ENCODE measurements around the gene SPATA46. TPM values are rescaled to one million over a fixed set of nuclear protein-coding genes. Genes with fewer than 3 reads are reported as not detected.

The SPATA46 gene
- total and polyA plus RNA-seq, 2 donors (not counting 3 experiments of a cell fraction or from before 2014, with no cell fraction given), result not detected

GRCh38 chr1:162381941-162382750 is 5.5 kb upstream of the SPATA46 start:
- ChIA-PET POLR2A (no interaction called here), CTCF (interaction anchor here (0.9 to 2.2 kb wide), 7 partner anchors 10 to 326 kb away, joined by 3 to 14 read pairs (median 4); no protein-coding TSS in a partner anchor)
- Histone ChIP-seq H3K4me1 (ENCODE audit: control insufficient read depth, extremely low read depth, insufficient read depth, low read length) (no peaks in the 10 kb centered on the region), H3K27ac (ENCODE audit: insufficient read depth, low read depth, low read length) (no peak overlapping the region), H3K4me2 (ENCODE audit: insufficient read depth, low read length) (no peak overlapping the region), H3K79me2 (ENCODE audit: control insufficient read depth, insufficient read depth, low read length) (no peaks in the 10 kb centered on the region), H3K36me3 (ENCODE audit: control insufficient read depth in 2 of 2, extremely low read depth in 1 of 2, insufficient read depth in 2 of 2, low read length in 2 of 2) (peaks cover 0 to 3% of the 10 kb centered on the region in 2 experiments), H3K9ac (replicated peaks; ENCODE audit: extremely low read depth, insufficient read depth, low read length) (no peak overlapping the region), H3K27me3 (ENCODE audit: control insufficient read depth in 2 of 2, insufficient read depth in 2 of 2, low read length in 2 of 2) (no peaks in the 10 kb centered on the region), H3K4me3 (replicated peaks in 1 of 3; ENCODE audit: insufficient read depth in 1 of 3, low read depth in 1 of 3, low read length in 3 of 3) (no peak overlapping the region), H2AFZ (ENCODE audit: low read depth, low read length) (no peak overlapping the region), H3K9me1 (replicated peaks; ENCODE audit: control insufficient read depth, extremely low read depth, insufficient read depth, low read length) (no peaks in the 10 kb centered on the region), H3K9me3 (replicated peaks; ENCODE audit: control insufficient read depth, insufficient read depth, low read length) (no peaks in the 10 kb centered on the region), H4K20me1 (replicated peaks; ENCODE audit: control insufficient read depth, extremely low read depth, insufficient read depth, low read length) (no peaks in the 10 kb centered on the region)
- no peak for DNase-seq (ENCODE audit: low read depth, low spot score)
- BruUV-seq (replicated peaks), result no TSS peak
- dilution Hi-C loops (cut with MboI; ENCODE audit: extremely low pct_ligation_motif_present, low sequenced_read_pairs) (no loop called here), intact Hi-C loops (cut with micrococcal nuclease) (no loop called here)
- no peak for FAIRE-seq
- TF ChIP-seq MYC (IDR thresholded peaks at IDR 0.05; ENCODE audit: low read depth, low read length) (no peak), POLR2A (IDR thresholded peaks at IDR 0.05; ENCODE audit: low read depth, low read length) (no peak)

GRCh38 chr1:162381383-162381782 is 4.7 kb upstream of the SPATA46 start, which contains the start of gene C1orf226:
Gene C1orf226 (plus strand): TSS chr1:162381728. CDS start chr1:162381902, 174 bp downstream.
- Histone ChIP-seq H3K36me3 (ENCODE audit: control insufficient read depth in 2 of 2, extremely low read depth in 1 of 2, insufficient read depth in 2 of 2, low read length in 2 of 2) (peaks cover 0 to 3% of the 10 kb centered on the region in 2 experiments), H3K27me3 (ENCODE audit: control insufficient read depth in 2 of 2, insufficient read depth in 2 of 2, low read length in 2 of 2) (no peaks in the 10 kb centered on the region), H2AFZ (ENCODE audit: low read depth, low read length) (no peak within 1 kb of the TSS), H3K79me2 (ENCODE audit: control insufficient read depth, insufficient read depth, low read length) (no peaks in the 10 kb centered on the region), H3K27ac (ENCODE audit: insufficient read depth, low read depth, low read length) (no peak within 1 kb of the TSS), H3K4me2 (ENCODE audit: insufficient read depth, low read length) (no peak within 1 kb of the TSS), H3K9me3 (replicated peaks; ENCODE audit: control insufficient read depth, insufficient read depth, low read length) (no peaks in the 10 kb centered on the region), H3K9ac (replicated peaks; ENCODE audit: extremely low read depth, insufficient read depth, low read length) (no peak within 1 kb of the TSS), H3K4me1 (ENCODE audit: control insufficient read depth, extremely low read depth, insufficient read depth, low read length) (no peaks in the 10 kb centered on the region), H3K9me1 (replicated peaks; ENCODE audit: control insufficient read depth, extremely low read depth, insufficient read depth, low read length) (no peaks in the 10 kb centered on the region), H4K20me1 (replicated peaks; ENCODE audit: control insufficient read depth, extremely low read depth, insufficient read depth, low read length) (no peaks in the 10 kb centered on the region), H3K4me3 (replicated peaks in 1 of 3; ENCODE audit: insufficient read depth in 1 of 3, low read depth in 1 of 3, low read length in 3 of 3) (no peak within 1 kb of the TSS)
- no TSS peak for BruUV-seq (replicated peaks)
- dilution Hi-C loops (cut with MboI; ENCODE audit: extremely low pct_ligation_motif_present, low sequenced_read_pairs), result no loop called here
- DNase-seq (ENCODE audit: low read depth, low spot score) (no peak), FAIRE-seq (no peak)
- POLR2A ChIA-PET, result no interaction called here
- CTCF ChIA-PET, result interaction anchor here (1.0 to 2.2 kb wide), 5 partner anchors 9 to 325 kb away, joined by 3 to 14 read pairs (median 4); no protein-coding TSS in a partner anchor
- intact Hi-C loops (cut with micrococcal nuclease), result no loop called here
- TF ChIP-seq JUN (IDR thresholded peaks at IDR 0.05; ENCODE audit: borderline replicate concordance, insufficient read depth, insufficient read length, low read depth), result no peak
- TF ChIP-seq FOS (IDR thresholded peaks at IDR 0.05; ENCODE audit: borderline replicate concordance, insufficient read depth, low read length), result no peak
- no peak for TF ChIP-seq MYC (IDR thresholded peaks at IDR 0.05; ENCODE audit: low read depth, low read length)
